Neural crest cell (in vitro differentiated cells): ENCODE measurements around the gene GPR78. TPM values are rescaled to one million over a fixed set of nuclear protein-coding genes. Genes with fewer than 3 reads are reported as not detected.

ENCODE experiments used
- DNase-seq: peaks from one replicate; pipeline ENCODE4 v3.0.0; 2021; ENCODE audit warnings: low read depth, mixed read lengths, low spot score
- H3K27ac Mint-ChIP-seq: one replicate; pipeline ENCODE4 v1.8.0; 2021; ENCODE audit warnings: mild to moderate bottlenecking, mixed read lengths; ENCODE audit not compliant: unreplicated experiment
- H3K27me3 Mint-ChIP-seq: 2 replicates; pipeline ENCODE4 v1.8.0; 2021; ENCODE audit warnings: low read depth, mild to moderate bottlenecking, mixed read lengths
- H3K36me3 Mint-ChIP-seq: 2 replicates; pipeline ENCODE4 v1.8.0; 2021; ENCODE audit warnings: low read depth, mild to moderate bottlenecking, mixed read lengths
- H3K4me1 Mint-ChIP-seq: 2 replicates; pipeline ENCODE4 v1.8.0; 2021; ENCODE audit warnings: mixed read lengths
- H3K4me3 Mint-ChIP-seq: one replicate; pipeline ENCODE4 v1.8.0; 2021; ENCODE audit warnings: mild to moderate bottlenecking, mixed read lengths
- H3K9me3 Mint-ChIP-seq: 2 replicates; pipeline ENCODE4 v1.8.0; 2021; ENCODE audit warnings: mixed read lengths
- CTCF ChIP-seq: fragments of 200-600 bp; sonication (generic); conservative IDR thresholded peaks from 2 replicates; pipeline ENCODE4 v1.5.0; 2021; ENCODE audit warnings: antibody characterized with exemption, mild to moderate bottlenecking
- total RNA-seq: library from RNA; stranded (reverse); gene quantifications from 2 replicates; pipeline ENCODE4 v1.2.1, GENCODE V29; 2021

The GPR78 gene
- total RNA-seq, 1 donor from 2014 or later = not detected

DNA sequence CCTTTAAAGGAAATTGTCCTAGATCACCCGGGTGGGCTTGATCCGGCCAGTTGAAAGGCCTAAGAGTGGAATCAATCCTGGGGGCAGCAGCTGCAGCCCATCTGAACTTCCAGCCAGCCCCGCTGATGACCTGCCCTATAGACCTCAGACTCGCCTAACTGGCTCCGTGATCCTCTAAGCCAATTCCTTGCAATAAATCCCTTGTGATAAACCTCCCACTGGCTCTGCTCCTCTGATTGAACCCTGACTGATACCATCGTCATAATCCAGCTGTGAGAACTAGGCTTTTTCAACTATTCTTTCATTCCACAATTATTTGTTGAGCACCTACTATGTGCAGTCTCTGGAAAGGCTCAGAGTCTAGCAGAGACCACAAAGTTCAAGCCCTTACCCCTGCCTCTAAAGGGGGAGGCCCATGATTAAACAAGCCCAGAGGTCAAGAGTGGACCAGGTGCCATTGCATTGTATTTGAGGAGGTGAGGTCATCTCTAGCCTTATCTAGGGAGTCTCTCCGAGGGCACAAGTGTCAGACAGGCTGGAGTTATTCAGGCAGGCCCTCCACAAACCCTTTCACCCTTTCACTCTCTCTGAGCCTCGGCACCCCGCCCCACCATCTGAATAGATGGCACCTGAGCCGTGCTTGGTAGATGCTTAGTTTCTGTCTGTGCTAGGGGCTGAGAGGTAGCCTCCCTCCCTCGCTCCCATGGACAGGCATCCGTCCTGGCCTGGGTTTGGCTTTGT is 20.5 kb upstream of the GPR78 start:
- Mint-ChIP-seq H3K36me3 (no peaks in the 10 kb centered on the region), H3K4me3 (no peak overlapping the region), H3K4me1 (no peaks in the 10 kb centered on the region), H3K27me3 (no peaks in the 10 kb centered on the region), H3K9me3 (no peaks in the 10 kb centered on the region), H3K27ac (no peak overlapping the region)
- no peak for TF ChIP-seq CTCF
- DNase-seq = no peak

GRCh38 chr4:8560265-8561047 is 19.7 kb upstream of the GPR78 start:
- H3K4me3 Mint-ChIP-seq = no peak overlapping the region
- H3K27me3 Mint-ChIP-seq = no peaks in the 10 kb centered on the region
- H3K27ac Mint-ChIP-seq = no peak overlapping the region
- H3K4me1 Mint-ChIP-seq = no peaks in the 10 kb centered on the region
- no peak for TF ChIP-seq CTCF
- no peaks in the 10 kb centered on the region for H3K36me3 Mint-ChIP-seq
- no peak for DNase-seq
- no peaks in the 10 kb centered on the region for H3K9me3 Mint-ChIP-seq

DNA sequence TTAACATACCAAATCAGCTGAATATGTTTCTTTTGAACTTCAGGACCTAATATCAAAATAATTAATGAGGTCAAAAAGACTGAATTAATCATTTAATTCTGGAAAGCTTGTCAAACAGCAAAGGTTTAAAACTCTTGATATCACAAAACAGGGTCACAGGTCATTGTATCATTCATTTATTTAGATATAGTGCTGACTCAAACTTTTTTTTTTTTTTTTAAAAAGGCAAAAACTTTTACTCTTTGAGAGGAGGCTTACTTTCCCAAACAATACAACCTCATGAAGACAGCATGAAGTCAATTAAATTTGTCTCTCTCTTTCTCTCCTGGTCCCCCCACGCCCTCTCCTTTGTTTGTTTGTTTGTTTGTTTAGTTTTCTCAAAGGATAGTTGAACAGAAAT is 15.6 kb upstream of the GPR78 start:
- Mint-ChIP-seq H3K36me3 (no peaks in the 10 kb centered on the region), H3K27ac (no peak overlapping the region), H3K4me3 (no peak overlapping the region), H3K9me3 (no peaks in the 10 kb centered on the region), H3K4me1 (no peaks in the 10 kb centered on the region), H3K27me3 (peaks cover 20% of the 10 kb centered on the region)
- DNase-seq = no peak
- no peak for TF ChIP-seq CTCF

GRCh38 chr4:8568068-8568668 is 12.0 kb upstream of the GPR78 start:
- Mint-ChIP-seq H3K27ac (no peak overlapping the region), H3K4me1 (no peaks in the 10 kb centered on the region), H3K36me3 (no peaks in the 10 kb centered on the region), H3K27me3 (peaks cover 31% of the 10 kb centered on the region), H3K9me3 (no peaks in the 10 kb centered on the region), H3K4me3 (no peak overlapping the region)
- no peak for DNase-seq
- no peak for TF ChIP-seq CTCF

GRCh38 chr4:8570201-8570600 is 10.0 kb upstream of the GPR78 start:
- H3K27ac Mint-ChIP-seq = no peak overlapping the region
- TF ChIP-seq CTCF = no peak
- no peaks in the 10 kb centered on the region for H3K9me3 Mint-ChIP-seq
- DNase-seq = no peak
- no peaks in the 10 kb centered on the region for H3K36me3 Mint-ChIP-seq
- peaks cover 32% of the 10 kb centered on the region for H3K27me3 Mint-ChIP-seq
- H3K4me3 Mint-ChIP-seq = no peak overlapping the region
- no peaks in the 10 kb centered on the region for H3K4me1 Mint-ChIP-seq
